ENCODE results near the gene FHOD3.

The FHOD3 gene

DNA sequence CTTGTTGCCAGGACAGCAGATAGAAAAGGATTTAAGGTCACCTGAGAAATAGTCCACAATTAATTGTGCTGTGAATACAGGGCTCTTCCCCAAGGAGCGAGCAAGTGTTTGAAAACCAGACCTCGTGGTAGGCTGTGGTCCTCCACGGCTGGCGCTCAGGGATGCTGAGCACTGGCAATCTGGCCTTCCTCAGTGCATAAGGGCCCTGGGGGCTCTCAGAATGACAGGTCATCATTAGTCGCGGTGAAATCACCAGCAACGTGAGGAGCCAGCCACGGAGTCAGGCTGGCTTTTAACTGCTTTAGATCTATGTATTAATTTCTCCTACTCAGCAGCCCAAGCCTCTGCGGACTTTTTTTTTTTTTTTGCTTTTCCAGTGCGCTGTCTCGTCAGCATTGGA is 148.5 kb downstream of the FHOD3 start:
- TF ChIP-seq POLR2AphosphoS5 (IDR thresholded peaks at IDR 0.05; ENCODE audit: low read depth, low read length) (no peak), FOXP2 (optimal IDR thresholded peaks at IDR 0.05; ENCODE audit: borderline replicate concordance, extremely low read depth, extremely low read length, insufficient read depth) (no peak), SIN3A (IDR thresholded peaks at IDR 0.05; ENCODE audit: borderline replicate concordance, insufficient read depth, low read length) (no peak), TAF1 (IDR thresholded peaks at IDR 0.05; ENCODE audit: borderline replicate concordance, insufficient read depth, low read length) (no peak), REST (IDR thresholded peaks at IDR 0.05; ENCODE audit: insufficient read depth in 1 of 2, low read depth in 2 of 2, low read length in 2 of 2) (no peak)

DNA sequence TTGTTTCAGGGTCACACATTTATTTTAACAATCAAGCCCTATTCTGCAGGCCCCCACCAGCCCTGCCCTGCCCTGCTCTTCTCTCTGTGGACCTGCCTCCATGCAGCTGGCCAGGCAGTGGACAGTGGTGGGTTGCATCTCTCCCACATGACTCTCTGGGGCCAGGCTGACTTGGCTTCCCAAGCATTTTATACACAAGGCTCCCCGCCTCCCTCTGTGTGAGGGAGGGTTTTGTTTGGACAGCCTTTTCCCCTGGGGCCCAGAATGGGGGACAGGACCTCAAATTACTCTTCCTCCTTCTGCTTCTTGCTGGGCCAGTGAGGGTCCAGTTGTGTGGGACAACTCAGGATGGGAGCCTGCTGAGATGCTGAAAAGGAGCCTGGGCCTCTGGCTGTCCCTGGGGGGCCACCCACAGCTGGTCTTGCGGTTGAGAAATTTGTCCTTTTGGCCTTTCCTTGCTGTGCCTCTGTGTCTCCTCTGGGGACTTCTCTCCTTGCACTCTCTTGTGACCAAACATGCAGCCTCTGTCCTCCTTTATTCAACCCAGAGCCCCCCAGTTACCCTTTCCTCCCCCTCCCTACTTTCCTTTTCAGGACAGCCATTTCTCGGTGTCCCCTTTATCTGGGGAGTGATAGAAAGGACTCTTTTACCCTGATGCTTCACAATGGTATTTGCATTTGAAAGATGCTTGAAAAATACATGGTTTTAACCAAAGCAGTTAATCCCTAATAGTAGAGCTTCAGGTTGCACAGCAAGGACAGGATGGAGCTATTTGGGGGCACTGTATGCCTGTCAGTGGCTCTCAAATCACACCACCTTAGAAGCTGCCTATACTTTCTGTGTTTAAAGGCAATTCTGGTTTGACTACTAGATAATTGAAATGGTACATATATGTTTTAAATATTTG is 151.1 kb downstream of the FHOD3 start:
- TF ChIP-seq REST (IDR thresholded peaks at IDR 0.05; ENCODE audit: insufficient read depth in 1 of 2, low read depth in 2 of 2, low read length in 2 of 2) (no peak), TAF1 (IDR thresholded peaks at IDR 0.05; ENCODE audit: borderline replicate concordance, insufficient read depth, low read length) (no peak), FOXP2 (optimal IDR thresholded peaks at IDR 0.05; ENCODE audit: borderline replicate concordance, extremely low read depth, extremely low read length, insufficient read depth) (no peak), SIN3A (IDR thresholded peaks at IDR 0.05; ENCODE audit: borderline replicate concordance, insufficient read depth, low read length) (no peak), POLR2AphosphoS5 (IDR thresholded peaks at IDR 0.05; ENCODE audit: low read depth, low read length) (no peak)

DNA sequence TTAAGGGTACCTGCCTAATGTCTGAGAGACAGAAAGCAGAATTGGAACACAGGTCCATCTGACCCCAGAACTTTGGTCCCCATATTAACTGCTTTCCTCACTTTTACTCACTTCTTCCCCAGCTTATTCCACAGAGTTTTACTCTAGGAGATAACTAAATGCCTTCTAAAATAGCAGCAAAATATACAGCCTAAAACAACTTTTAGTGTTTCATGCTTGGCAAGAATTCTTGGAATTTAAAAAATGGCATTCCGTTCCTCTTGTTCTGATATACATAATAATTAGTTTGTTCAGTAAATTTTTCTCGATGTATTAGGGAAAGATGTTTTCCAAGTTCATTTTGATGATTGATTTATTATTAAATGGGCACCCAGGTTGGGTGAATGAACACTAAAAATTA is 151.9 kb downstream of the FHOD3 start:
- TF ChIP-seq REST (IDR thresholded peaks at IDR 0.05; ENCODE audit: insufficient read depth in 1 of 2, low read depth in 2 of 2, low read length in 2 of 2) = no peak
- TF ChIP-seq SIN3A (IDR thresholded peaks at IDR 0.05; ENCODE audit: borderline replicate concordance, insufficient read depth, low read length) = no peak
- TF ChIP-seq TAF1 (IDR thresholded peaks at IDR 0.05; ENCODE audit: borderline replicate concordance, insufficient read depth, low read length) = no peak
- TF ChIP-seq FOXP2 (optimal IDR thresholded peaks at IDR 0.05; ENCODE audit: borderline replicate concordance, extremely low read depth, extremely low read length, insufficient read depth) = no peak
- TF ChIP-seq POLR2AphosphoS5 (IDR thresholded peaks at IDR 0.05; ENCODE audit: low read depth, low read length) = no peak

DNA sequence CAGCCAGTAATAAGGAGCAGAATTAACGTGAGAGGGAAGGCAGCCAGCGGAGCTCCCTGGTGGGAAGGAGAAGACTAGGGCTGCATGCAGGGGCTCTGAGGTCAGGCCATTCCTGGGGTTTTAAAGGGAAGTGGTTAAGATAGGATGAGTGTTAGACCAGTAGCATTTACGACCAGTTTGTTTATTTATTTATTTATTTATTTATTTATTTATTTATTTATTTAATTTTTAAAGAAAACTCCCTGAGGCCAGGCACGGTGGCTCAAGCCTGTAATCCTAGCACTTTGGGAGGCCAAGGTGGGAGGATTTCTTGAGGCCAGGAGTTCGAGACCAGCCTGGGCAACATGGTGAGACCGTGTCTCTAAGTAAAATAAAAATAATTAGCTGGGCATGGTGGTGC is 152.8 kb downstream of the FHOD3 start:
- no peak for TF ChIP-seq FOXP2 (optimal IDR thresholded peaks at IDR 0.05; ENCODE audit: borderline replicate concordance, extremely low read depth, extremely low read length, insufficient read depth)
- no peak for TF ChIP-seq REST (IDR thresholded peaks at IDR 0.05; ENCODE audit: insufficient read depth in 1 of 2, low read depth in 2 of 2, low read length in 2 of 2)
- TF ChIP-seq SIN3A (IDR thresholded peaks at IDR 0.05; ENCODE audit: borderline replicate concordance, insufficient read depth, low read length) = no peak
- no peak for TF ChIP-seq TAF1 (IDR thresholded peaks at IDR 0.05; ENCODE audit: borderline replicate concordance, insufficient read depth, low read length)
- TF ChIP-seq POLR2AphosphoS5 (IDR thresholded peaks at IDR 0.05; ENCODE audit: low read depth, low read length) = no peak

Data from PFSK-1 (cell line).